Prostate gland (tissue), 2 donors: ENCODE measurements around the gene PRSS21.

Experiments used
- POLR2A ChIP-seq: fragments of 450-650 bp; IDR thresholded peaks from one replicate; pipeline ENCODE4 v1.6.1; 2016; ENCODE audit warnings: antibody characterized with exemption, mild to moderate bottlenecking
- POLR2AphosphoS5 ChIP-seq: sonication (generic); formaldehyde crosslinking; IDR thresholded peaks from one replicate; pipeline ENCODE4 v1.6.1; 2017; ENCODE audit warnings: antibody characterized with exemption
- TF ChIP-seq, protein P1 (sequence below), 4 experiments: fragments of 200-600 bp in 2 of 4; fragments of 450-650 bp in 2 of 4; sonication (generic) in 2 of 4; IDR thresholded peaks; 1 replicate in 3 of 4; 2 replicates in 1 of 4; pipeline ENCODE4 v1.5.1; 2016 to 2019; ENCODE audit warnings: antibody characterized with exemption in 4 of 4, mild to moderate bottlenecking in 2 of 4, moderate library complexity in 2 of 4

DNA sequence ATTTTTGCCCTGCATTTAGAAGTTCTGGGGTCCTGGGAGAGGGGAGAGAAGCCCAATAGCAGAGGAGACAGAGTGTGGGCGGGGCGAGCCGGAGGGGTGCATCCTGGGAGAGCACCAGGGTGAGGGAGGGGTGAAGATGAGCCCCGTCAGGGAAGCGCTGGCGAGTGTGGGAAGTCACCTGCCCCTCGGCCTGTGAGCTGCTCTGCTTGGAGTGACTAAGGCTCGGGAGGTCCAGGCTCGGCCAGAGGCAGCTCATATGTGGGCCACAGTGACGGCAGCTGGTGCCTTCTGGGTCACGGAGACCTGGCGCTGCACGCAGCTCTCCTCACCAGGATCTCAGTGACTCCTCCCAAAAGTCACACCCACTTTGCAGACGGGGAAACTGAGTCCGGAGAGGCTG is 14.2 kb downstream of the PRSS21 start:
- TF ChIP-seq, protein P1, sequence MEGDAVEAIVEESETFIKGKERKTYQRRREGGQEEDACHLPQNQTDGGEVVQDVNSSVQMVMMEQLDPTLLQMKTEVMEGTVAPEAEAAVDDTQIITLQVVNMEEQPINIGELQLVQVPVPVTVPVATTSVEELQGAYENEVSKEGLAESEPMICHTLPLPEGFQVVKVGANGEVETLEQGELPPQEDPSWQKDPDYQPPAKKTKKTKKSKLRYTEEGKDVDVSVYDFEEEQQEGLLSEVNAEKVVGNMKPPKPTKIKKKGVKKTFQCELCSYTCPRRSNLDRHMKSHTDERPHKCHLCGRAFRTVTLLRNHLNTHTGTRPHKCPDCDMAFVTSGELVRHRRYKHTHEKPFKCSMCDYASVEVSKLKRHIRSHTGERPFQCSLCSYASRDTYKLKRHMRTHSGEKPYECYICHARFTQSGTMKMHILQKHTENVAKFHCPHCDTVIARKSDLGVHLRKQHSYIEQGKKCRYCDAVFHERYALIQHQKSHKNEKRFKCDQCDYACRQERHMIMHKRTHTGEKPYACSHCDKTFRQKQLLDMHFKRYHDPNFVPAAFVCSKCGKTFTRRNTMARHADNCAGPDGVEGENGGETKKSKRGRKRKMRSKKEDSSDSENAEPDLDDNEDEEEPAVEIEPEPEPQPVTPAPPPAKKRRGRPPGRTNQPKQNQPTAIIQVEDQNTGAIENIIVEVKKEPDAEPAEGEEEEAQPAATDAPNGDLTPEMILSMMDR (IDR thresholded peaks at IDR 0.05): no peak
- TF ChIP-seq POLR2A (no peak), POLR2AphosphoS5 (no peak)
